Kidney (tissue), 14 donors: Measurements from ENCODE around the gene TCP10L. TPM values are rescaled to one million over a fixed set of nuclear protein-coding genes. Genes with fewer than 3 reads are reported as not detected.
"Not testable (repeated sequence)": the region's sequence is repeated elsewhere in the genome, so short reads cannot be mapped to it uniquely, and the experiment has no call there.

Source experiments
- DNase-seq, 5 donors: peaks; one replicate each; pipeline ENCODE4 v3.0.0-alpha.2; 2013 to 2020
- FAIRE-seq: peaks from 2 replicates; lab custom pipeline; 2012; peaks lifted over from hg19 to GRCh38; lab: Jason Lieb, UNC
- H3K27ac ChIP-seq, 2 donors: one replicate each; pipeline ENCODE4 v1.7.0; 2013; ENCODE audit warnings: low read depth in 2 of 2, low read length in 2 of 2, inconsistent platforms in 1 of 2
- H3K27me3 ChIP-seq: one replicate; pipeline ENCODE4 v1.7.1; 2013; ENCODE audit warnings: low read length, inconsistent platforms; ENCODE audit not compliant: control insufficient read depth, insufficient read depth
- H3K36me3 ChIP-seq, 3 donors: one replicate each; pipeline versions ENCODE4 v1.7.0 to v1.7.1; 2013; ENCODE audit warnings: low read length in 3 of 3, control low read depth in 1 of 3, inconsistent platforms in 1 of 3; ENCODE audit not compliant: insufficient read depth in 3 of 3, control insufficient read depth in 2 of 3
- H3K4me1 ChIP-seq, 3 donors: one replicate each; pipeline versions ENCODE4 v1.7.0 to v1.7.1; 2013; ENCODE audit warnings: low read length in 3 of 3, inconsistent platforms in 1 of 3, low read depth in 1 of 3; ENCODE audit not compliant: control insufficient read depth in 2 of 3, insufficient read depth in 2 of 3
- H3K4me3 ChIP-seq, 3 donors: one replicate each; pipeline versions ENCODE4 v1.7.0 to v1.8.1; 2013; ENCODE audit warnings: low read length in 3 of 3, control low read depth in 1 of 3, inconsistent platforms in 1 of 3
- H3K9ac ChIP-seq, 3 donors: one replicate each; pipeline versions ENCODE4 v1.7.0 to v1.7.1; 2013; ENCODE audit warnings: low read length in 3 of 3, control low read depth in 1 of 3, inconsistent platforms in 1 of 3
- H3K9me3 ChIP-seq, 3 donors: one replicate each; pipeline versions ENCODE4 v1.7.0 to v1.7.1; 2013; ENCODE audit warnings: low read length in 3 of 3, control low read depth in 1 of 3, inconsistent platforms in 1 of 3; ENCODE audit not compliant: control insufficient read depth in 2 of 3, insufficient read depth in 1 of 3
- CTCF ChIP-seq: IDR thresholded peaks from 3 replicates; pipeline ENCODE4 v1.5.1; 2012; ENCODE audit warnings: mild to moderate bottlenecking, moderate library complexity, borderline replicate concordance; ENCODE audit not compliant: insufficient read depth; ENCODE audit errors: extremely low read depth
- intact Hi-C: fragments of 100-400 bp; cut with DNase I; formaldehyde crosslinking; loops from one replicate; pipeline ENCODE4 v1.11.1; 2022
- polyA plus RNA-seq: library from polyadenylated mRNA; stranded (reverse); fragments of 350-450 nt; fragmentation: Illumina TruSeq; extraction: RNeasy Lipid Tissue Mini Kit (QIAGEN cat#74804); gene quantifications from one replicate; pipeline ENCODE4 v1.2.3, GENCODE V29; 2014; ENCODE audit warnings: low read depth, low replicate concordance; ENCODE audit not compliant: insufficient read depth
- total RNA-seq: library from RNA; stranded (reverse); fragmentation: NEBNext Ultra II Directional; extraction: Animal tissue kit (Norgen Biotek cat#: 25700); gene quantifications from one replicate; pipeline ENCODE4 v1.2.1, GENCODE V29; 2021
- donor health status: control.
- donor health status: control.
- donor health status: control.
- donor health status: control.
- donor health status: control.
- donor health status: DM: yes; HTN: yes; CAD: no.
- donor health status: Normal renal cell carcinoma (clear cell type).

The TCP10L gene
- total and polyA plus RNA-seq, 2 donors from 2014 or later = 2.2 to 5.2 TPM

- not testable (repeated sequence) for H3K27me3 ChIP-seq, FAIRE-seq, DNase-seq
Measured at GRCh38 chr21:32530809-32531208, 54.5 kb downstream of the TCP10L start.

GRCh38 chr21:32529679-32530078 lies 55.6 kb downstream of the TCP10L start:
- TF ChIP-seq CTCF = no peak
- H3K9ac ChIP-seq = no peak overlapping the region
- H3K27ac ChIP-seq = no peak overlapping the region
- no peaks in the 10 kb centered on the region for H3K27me3 ChIP-seq
- peaks cover 0 to 3% (median 0%) of the 10 kb centered on the region in 3 donors for H3K36me3 ChIP-seq
- no peaks in the 10 kb centered on the region for H3K4me1 ChIP-seq
- FAIRE-seq (no peak), DNase-seq (no peak)
- no peaks in the 10 kb centered on the region for H3K9me3 ChIP-seq
- intact Hi-C loops = no loop called here
- no peak overlapping the region for H3K4me3 ChIP-seq

More at GRCh38 chr21:32530809-32531208, 54.5 kb downstream of the TCP10L start:
- H3K27ac ChIP-seq, H3K4me1 ChIP-seq, intact Hi-C loops, H3K36me3 ChIP-seq, H3K9me3 ChIP-seq, H3K9ac ChIP-seq, H3K4me3 ChIP-seq: not testable (repeated sequence)

- intact Hi-C loops = no loop called here
- Histone ChIP-seq H3K27ac (no peak overlapping the region), H3K27me3 (no peaks in the 10 kb centered on the region), H3K4me1 (peaks cover 0 to 14% (median 0%) of the 10 kb centered on the region in 3 donors), H3K36me3 (no peaks in the 10 kb centered on the region), H3K4me3 (no peak overlapping the region), H3K9me3 (no peaks in the 10 kb centered on the region), H3K9ac (no peak overlapping the region)
- no peak for TF ChIP-seq CTCF
- no peak for DNase-seq
- FAIRE-seq = no peak
Measured at GRCh38 chr21:32525282-32525681, 60.0 kb downstream of the TCP10L start.

- no peaks in the 10 kb centered on the region for H3K27me3 ChIP-seq
- H3K27ac ChIP-seq = peak overlapping the region; percentile 18 to 69
- no peak overlapping the region for H3K9ac ChIP-seq
- H3K4me1 ChIP-seq = peaks cover 0 to 18% (median 0%) of the 10 kb centered on the region in 3 donors
- FAIRE-seq = no peak
- peak in 2 of 5 donors; percentile 25 to 50 for DNase-seq
- no peaks in the 10 kb centered on the region for H3K9me3 ChIP-seq
- no peak overlapping the region for H3K4me3 ChIP-seq
- intact Hi-C loops = no loop called here
- no peaks in the 10 kb centered on the region for H3K36me3 ChIP-seq
- no peak for TF ChIP-seq CTCF
Measured at GRCh38 chr21:32523988-32524719, 61.2 kb downstream of the TCP10L start.

Other genes with a start within 250 kb of the TCP10L start
- gene URB1, start 192.5 kb downstream of the TCP10L start, total RNA-seq = 15.0 TPM
- gene URB1, start 192.5 kb downstream of the TCP10L start, polyA plus RNA-seq = 1.7 TPM
- 63.4 TPM for gene EVA1C, start 172.8 kb downstream of the TCP10L start, total RNA-seq
- gene EVA1C, start 172.8 kb downstream of the TCP10L start, polyA plus RNA-seq = 13.8 TPM
- 46.9 TPM for gene CFAP298, start 26.9 kb upstream of the TCP10L start, total RNA-seq
- 43.8 TPM for gene CFAP298, start 26.9 kb upstream of the TCP10L start, polyA plus RNA-seq
- gene SYNJ1, start 142.5 kb upstream of the TCP10L start, total RNA-seq = 24.3 TPM
- gene SYNJ1, start 142.5 kb upstream of the TCP10L start, polyA plus RNA-seq = 6.6 TPM
- 36.9 TPM for gene PAXBP1, start 186.2 kb upstream of the TCP10L start, total RNA-seq
- gene PAXBP1, start 186.2 kb upstream of the TCP10L start, polyA plus RNA-seq = 12.2 TPM